GM12878 (cell line): Measurements from ENCODE around the gene EMP3. TPM values are rescaled to one million over a fixed set of nuclear protein-coding genes. Genes with fewer than 3 reads are reported as not detected.
A peak's percentile ranks its signal among the peaks of the same experiment; 100 is the strongest.

Experiments
- ATAC-seq: fragments of 200-7000 bp; cut with Tn5 transposase; 3 replicates; pipeline ENCODE4 v1.9.1; 2020; ENCODE audit warnings: mild to moderate bottlenecking, moderate library complexity
- BruUV-seq: library from RNA; stranded (reverse); fragments of 400-500 nt; replicated peaks from 2 replicates; lab custom pipeline; 2021; lab: Mats Ljungman, UMichigan
- CTCF ChIA-PET: fragments of 300-600 bp; sonication (Branson Sonifier 250); formaldehyde crosslinking; extraction: SDS; loops from one replicate; lab custom pipeline; 2021; ENCODE audit warnings: inconsistent platforms; lab: Yijun Ruan, JAX
- POLR2A ChIA-PET: fragments of 350-600 bp; formaldehyde crosslinking; extraction: SDS; loops from one replicate; lab custom pipeline; 2021; ENCODE audit warnings: inconsistent platforms; lab: Charles Lee
- RAD21 ChIA-PET: fragments of 300-600 bp; sonication (Branson Sonifier 250); formaldehyde crosslinking; loops from one replicate; lab custom pipeline; 2023; ENCODE audit warnings: antibody characterized with exemption; ENCODE audit not compliant: unreplicated experiment; lab: Charles Lee
- SMC1A ChIA-PET: fragments of 300-600 bp; sonication (Branson Sonifier 250); formaldehyde crosslinking; loops from one replicate; lab custom pipeline; 2023; ENCODE audit not compliant: unreplicated experiment, uncharacterized antibody; lab: Charles Lee
- DNase-seq: peaks from one replicate; pipeline ENCODE4 v3.0.0-alpha.2; 2011; ENCODE audit warnings: low read depth, low spot score
- FAIRE-seq: peaks from 3 replicates; lab custom pipeline; 2011; peaks lifted over from hg19 to GRCh38; lab: Jason Lieb, UNC
- H2AFZ ChIP-seq: 2 replicates; pipeline ENCODE4 v1.6.0; 2011; ENCODE audit warnings: low read depth, low read length, control low read depth; ENCODE audit not compliant: control insufficient read depth
- H3K27ac ChIP-seq: 2 replicates; pipeline ENCODE4 v1.5.1; 2011; ENCODE audit warnings: control low read depth; ENCODE audit not compliant: control insufficient read depth, insufficient read depth
- H3K27me3 ChIP-seq, 2 experiments: replicated peaks in 1 of 2; 2 replicates each; pipeline versions ENCODE4 v1.6.0 to v1.6.1; 2011; ENCODE audit warnings: low read length in 1 of 2; ENCODE audit not compliant: control insufficient read depth in 2 of 2, insufficient read depth in 2 of 2
- H3K36me3 ChIP-seq, 2 experiments: 2 replicates each; pipeline ENCODE4 v1.5.1; 2011; ENCODE audit warnings: low read length in 1 of 2; ENCODE audit not compliant: control insufficient read depth in 2 of 2, insufficient read depth in 2 of 2
- H3K4me1 ChIP-seq: 2 replicates; pipeline ENCODE4 v1.6.1; 2011; ENCODE audit warnings: mild to moderate bottlenecking, low read length, moderate library complexity, mixed read lengths; ENCODE audit not compliant: control insufficient read depth, insufficient read depth
- H3K4me2 ChIP-seq: 2 replicates; pipeline ENCODE4 v1.6.0; 2011; ENCODE audit warnings: control low read depth; ENCODE audit not compliant: control insufficient read depth, insufficient read depth
- H3K4me3 ChIP-seq: fragments of 200-600 bp; sonication (generic); 2 replicates; pipeline ENCODE4 v1.5.1; 2016
- H3K79me2 ChIP-seq: 2 replicates; pipeline ENCODE4 v1.6.0; 2011; ENCODE audit warnings: low read length; ENCODE audit not compliant: control insufficient read depth, insufficient read depth
- H3K9ac ChIP-seq: 2 replicates; pipeline ENCODE4 v1.8.0; 2011; ENCODE audit warnings: low read length, control low read depth, mixed read lengths; ENCODE audit not compliant: control insufficient read depth, insufficient read depth
- H3K9me3 ChIP-seq: replicated peaks from 3 replicates; pipeline ENCODE4 v1.5.1; 2011; ENCODE audit warnings: mild to moderate bottlenecking, low read length; ENCODE audit not compliant: control insufficient read depth, insufficient read depth
- H4K20me1 ChIP-seq: 2 replicates; pipeline ENCODE4 v1.6.0; 2011; ENCODE audit not compliant: control insufficient read depth, insufficient read depth
- ATF2 ChIP-seq: IDR thresholded peaks from 2 replicates; pipeline ENCODE4 v1.6.1; 2012; ENCODE audit warnings: low read length, inconsistent platforms
- BACH1 ChIP-seq: fragments of 450-650 bp; IDR thresholded peaks from 2 replicates; pipeline ENCODE4 v1.6.1; 2017; ENCODE audit warnings: mild to moderate bottlenecking, borderline replicate concordance
- FOXM1 ChIP-seq: IDR thresholded peaks from 2 replicates; pipeline ENCODE4 v1.6.1; 2012; ENCODE audit warnings: low read depth, mild to moderate bottlenecking, inconsistent platforms, low read length, moderate library complexity
- IRF4 ChIP-seq: IDR thresholded peaks from 2 replicates; pipeline ENCODE4 v1.6.1; 2011; ENCODE audit warnings: low read depth, low read length
- IRF5 ChIP-seq: fragments of 450-650 bp; IDR thresholded peaks from 2 replicates; pipeline ENCODE4 v1.6.1; 2017; ENCODE audit warnings: borderline replicate concordance
- LARP7 ChIP-seq: fragments of 450-650 bp; IDR thresholded peaks from 2 replicates; pipeline ENCODE4 v1.6.1; 2017; ENCODE audit warnings: mild to moderate bottlenecking
- MLLT1 ChIP-seq: fragments of 450-650 bp; IDR thresholded peaks from 2 replicates; pipeline ENCODE4 v1.6.1; 2016; ENCODE audit warnings: mild to moderate bottlenecking
- NBN ChIP-seq: fragments of 450-650 bp; IDR thresholded peaks from 2 replicates; pipeline ENCODE4 v1.6.1; 2016
- PML ChIP-seq: IDR thresholded peaks from 2 replicates; pipeline ENCODE4 v1.6.1; 2012; ENCODE audit warnings: low read length, inconsistent platforms
- POLR2A ChIP-seq: IDR thresholded peaks from 2 replicates; pipeline ENCODE4 v1.6.1; 2011; ENCODE audit warnings: low read depth, mild to moderate bottlenecking, low read length
- RELA ChIP-seq: fragments of 450-650 bp; IDR thresholded peaks from 2 replicates; pipeline ENCODE4 v1.8.0; 2014; ENCODE audit warnings: borderline replicate concordance; ENCODE audit not compliant: partially characterized antibody
- SMAD5 ChIP-seq: IDR thresholded peaks from 2 replicates; pipeline ENCODE4 v1.6.1; 2016; ENCODE audit warnings: antibody characterized with exemption, low read depth
- SRF ChIP-seq, 2 experiments: IDR thresholded peaks; 2 replicates each; pipeline ENCODE4 v1.6.1; 2011; ENCODE audit warnings: low read depth in 2 of 2, low read length in 2 of 2, mild to moderate bottlenecking in 1 of 2, moderate library complexity in 1 of 2
- TCF12 ChIP-seq: IDR thresholded peaks from 2 replicates; pipeline ENCODE4 v1.6.1; 2011; ENCODE audit warnings: low read depth, mild to moderate bottlenecking, low read length
- ZNF207 ChIP-seq: fragments of 450-650 bp; IDR thresholded peaks from 2 replicates; pipeline ENCODE4 v1.6.1; 2014; ENCODE audit warnings: antibody characterized with exemption, mild to moderate bottlenecking, borderline replicate concordance
- WGBS: methylation state at CpG from one replicate; pipeline ENCODE4 v1.1.6; 2016; ENCODE audit warnings: low lambda C conversion rate; ENCODE audit not compliant: insufficient replicate concordance, insufficient coverage; ENCODE audit errors: missing lambda C conversion rate; 5-methylcytosine and 5-hydroxymethylcytosine counted together
- in situ Hi-C: fragments of 300-500 bp; cut with MboI; formaldehyde crosslinking; loops from 9 replicates; pipeline ENCODE4 v1.14.3; 2018; ENCODE audit warnings: mixed read lengths
- intact Hi-C: fragments of 100-400 bp; cut with micrococcal nuclease; formaldehyde crosslinking; loops from one replicate; pipeline ENCODE4 v1.14.2; 2022; ENCODE audit not compliant: unreplicated experiment
- polyA plus RNA-seq, 11 experiments: library from polyadenylated mRNA; depleted of rRNA in 4 of 11; unstranded in 6 of 11; stranded (reverse) in 5 of 11; fragments of >200 nt; fragmentation: Nextera tagmentation in 4 of 11; fragmentation: Illumina TruSeq in 1 of 11; extraction: Ambion mirVana in 4 of 11; extraction: Trizol in 1 of 11; gene quantifications; 1 replicate in 1 of 11; 2 replicates in 10 of 11; pipeline versions ENCODE4 v1.2.1 to v1.2.3, GENCODE V29; 2011 to 2016; ENCODE audit warnings: inconsistent platforms in 2 of 11, missing spikeins in 2 of 11, low read depth in 1 of 11
- total RNA-seq, 4 experiments: library from RNA; depleted of rRNA in 3 of 4; stranded (reverse); fragments of >200 nt in 3 of 4; fragmentation: Illumina TruSeq in 1 of 4; extraction: Trizol in 1 of 4; gene quantifications; 2 replicates each; pipeline versions ENCODE4 v1.2.1 to v1.2.3, GENCODE V29; 2013 to 2021

Gene EMP3
- total and polyA plus RNA-seq, 10 of the 15 experiments (the other 5 are each of a cell fraction or from before 2014, with no cell fraction given) = 53.2 to 224 (median 134) TPM

GRCh38 chr19:48321372-48321621, 4.1 kb upstream of the EMP3 start (continued):
- TF ChIP-seq SRF (IDR thresholded peaks at IDR 0.05; ENCODE audit: low read depth in 2 of 2, low read length in 2 of 2) = no peak
- TF ChIP-seq RELA = no peak
- TF ChIP-seq PML = no peak
- peak; percentile 66 for TF ChIP-seq POLR2A
- no peak for TF ChIP-seq FOXM1
- TF ChIP-seq LARP7 = no peak
- TF ChIP-seq TCF12 = no peak
- TF ChIP-seq IRF5 = no peak
- no peak for TF ChIP-seq NBN
- TF ChIP-seq BACH1 = no peak

- peak overlapping the region; percentile 73 for H3K4me3 ChIP-seq
- TSS peak; percentile 86 for BruUV-seq
- ChIA-PET SMC1A (interaction anchor here (0.7 to 13.2 kb wide), 6 partner anchors 8 to 167 kb away, joined by 3 to 223 read pairs (median 3); partner anchors contain the start of genes SYNGR4 and TMEM143), RAD21 (interaction anchor here (0.6 to 9.9 kb wide), 17 partner anchors 8 to 1590 kb away, joined by 3 to 255 read pairs (median 4); partner anchors contain the start of genes CARD8, KDELR1, SYNGR4 and TMEM143), POLR2A (interaction anchor here (0.5 to 7.2 kb wide), 5 partner anchors 9 to 152 kb away, joined by 3 to 194 read pairs (median 5); partner anchors contain the start of genes SYNGR4 and TMEM143), CTCF (interaction anchor here (0.5 to 9.7 kb wide), 14 partner anchors 8 to 298 kb away, joined by 3 to 238 read pairs (median 4); partner anchors contain the start of genes KDELR1, SYNGR4 and TMEM143)
- intact Hi-C loops (no loop called here), in situ Hi-C loops (no loop called here)
- peaks cover 17% of the 10 kb centered on the region for H3K79me2 ChIP-seq
- H4K20me1 ChIP-seq = no peaks in the 10 kb centered on the region
- H3K4me1 ChIP-seq = peaks cover 31% of the 10 kb centered on the region
- peak; percentile 79 for ATAC-seq
- peak; percentile 94 for FAIRE-seq
- no peaks in the 10 kb centered on the region for H3K9me3 ChIP-seq
- H3K36me3 ChIP-seq = no peaks in the 10 kb centered on the region
- H3K9ac ChIP-seq = peak overlapping the region; percentile 97
- under 1% methylated on average over 60 of the region's 63 CpGs for WGBS
- peak overlapping the region; percentile 92 for H3K4me2 ChIP-seq
- DNase-seq = peak; percentile 92
- H2AFZ ChIP-seq = peak overlapping the region; percentile 59
- peak overlapping the region; percentile 96 for H3K27ac ChIP-seq
- H3K27me3 ChIP-seq = no peaks in the 10 kb centered on the region
- TF ChIP-seq RELA (no peak), BACH1 (peak; percentile 79; the same call in 1 of the 2 replicates), IRF4 (0 out of 2 replicates have a peak, but pooled peaks have one; percentile 5), ZNF207 (peak; percentile 36; the same call in 1 of the 2 replicates), MLLT1 (peak; percentile 27; the same call in 1 of the 2 replicates), SMAD5 (peak; percentile 75; the same call in 1 of the 2 replicates), ATF2 (no peak)
Observed at GRCh38 chr19:48321622-48322591, 3.4 kb upstream of the EMP3 start.
